A549 (cell line): ENCODE measurements around the gene FTCD.

ENCODE experiments used
- BCL3 ChIP-seq: fragments of >200 bp; sonication (Bioruptor Twin); formaldehyde crosslinking; IDR thresholded peaks from 3 replicates; pipeline ENCODE4 v1.6.1; 2016
- CEBPB ChIP-seq, 2 experiments: fragments of >200 bp in 1 of 2; sonication (Bioruptor Twin) in 1 of 2; formaldehyde crosslinking in 1 of 2; IDR thresholded peaks; 2 replicates each; pipeline ENCODE4 v1.6.1; 2012 to 2016
- CTCF ChIP-seq: fragments of >200 bp; sonication (Bioruptor Twin); formaldehyde crosslinking; IDR thresholded peaks from 3 replicates; pipeline ENCODE4 v1.5.1; 2016
- E2F6 ChIP-seq: IDR thresholded peaks from 2 replicates; pipeline ENCODE4 v1.6.1; 2012; ENCODE audit warnings: low read depth, borderline replicate concordance
- HEYL ChIP-seq: fragments of 250-450 bp; sonication (Bioruptor Pico); IDR thresholded peaks from 2 replicates; pipeline ENCODE4 v1.8.0; 2021; ENCODE audit warnings: mild to moderate bottlenecking, moderate library complexity
- MYC ChIP-seq: IDR thresholded peaks from 2 replicates; pipeline ENCODE4 v1.6.1; 2012; ENCODE audit warnings: mild to moderate bottlenecking, inconsistent platforms, low read length, improper control_type of control experiment, borderline replicate concordance
- POLR2A ChIP-seq: IDR thresholded peaks from 2 replicates; pipeline ENCODE4 v1.6.1; 2012; ENCODE audit warnings: mild to moderate bottlenecking, low read length
- RAD21 ChIP-seq, 2 experiments: fragments of >200 bp in 1 of 2; sonication (Bioruptor Twin) in 1 of 2; formaldehyde crosslinking in 1 of 2; IDR thresholded peaks in 1 of 2; conservative IDR thresholded peaks in 1 of 2; 2 replicates in 1 of 2; 3 replicates in 1 of 2; pipeline ENCODE4 v1.6.1; 2012 to 2018; ENCODE audit warnings: inconsistent platforms in 1 of 2
- RCOR1 ChIP-seq: fragments of 150-350 bp; IDR thresholded peaks from 2 replicates; pipeline ENCODE4 v1.6.1; 2014; ENCODE audit warnings: antibody characterized with exemption, low read length, low read depth
- RFX5 ChIP-seq: fragments of 450-650 bp; IDR thresholded peaks from 2 replicates; pipeline ENCODE4 v1.7.1; 2014; ENCODE audit warnings: antibody characterized with exemption, mild to moderate bottlenecking, moderate library complexity
- SMC3 ChIP-seq: fragments of >200 bp; sonication (Bioruptor Twin); formaldehyde crosslinking; IDR thresholded peaks from 3 replicates; pipeline ENCODE4 v1.6.1; 2018; ENCODE audit warnings: inconsistent platforms
- TF ChIP-seq, protein P1 (sequence below): fragments of 200-600 bp; sonication (generic); IDR thresholded peaks from 2 replicates; pipeline ENCODE4 v1.6.1; 2016; ENCODE audit warnings: antibody characterized with exemption, mild to moderate bottlenecking, moderate library complexity

DNA sequence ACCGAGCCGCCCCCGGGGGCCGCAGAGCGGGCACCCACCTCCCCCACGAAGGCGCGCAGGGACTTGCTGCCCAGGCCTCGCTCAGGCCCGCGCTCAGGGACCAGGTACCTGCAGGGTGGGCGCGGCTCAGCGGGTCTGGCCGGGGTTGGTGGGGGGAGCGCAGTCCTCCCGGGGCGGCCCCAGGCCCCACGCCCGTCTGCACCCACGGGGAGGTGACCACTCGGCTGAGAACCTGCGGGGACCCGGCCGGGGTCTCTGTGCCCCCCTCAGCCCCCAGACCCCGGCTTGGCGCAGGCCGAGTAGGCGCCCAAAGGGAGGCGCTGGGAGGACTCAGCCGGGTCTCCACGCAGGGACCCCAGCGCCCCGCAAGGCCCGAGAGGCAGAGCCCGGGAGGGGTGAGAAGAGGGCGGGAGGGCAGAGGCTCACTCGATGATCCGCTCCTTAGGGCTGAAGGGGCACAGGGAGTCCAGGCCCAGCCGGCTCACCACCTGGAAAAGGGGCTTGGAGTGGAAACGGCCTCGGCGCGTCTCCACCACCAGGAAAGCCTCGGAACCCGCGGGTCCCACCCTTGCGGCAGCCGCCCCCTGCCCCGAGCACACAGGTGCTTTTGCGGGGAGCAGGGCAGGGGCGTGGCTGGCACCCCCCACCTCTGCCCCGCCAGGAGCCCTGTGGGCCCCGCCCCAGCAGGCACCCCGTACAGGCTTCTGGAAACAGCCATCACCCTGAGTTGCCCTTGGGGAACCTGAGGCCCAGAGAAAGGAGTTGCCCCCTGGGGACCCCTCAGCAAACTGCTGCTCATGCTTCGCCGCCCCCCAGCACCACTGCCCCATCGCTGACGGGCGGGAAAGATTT lies 9.3 kb downstream of the FTCD start:
- no peak for TF ChIP-seq CTCF
- no peak for TF ChIP-seq POLR2A
- TF ChIP-seq E2F6, result no peak
- no peak for TF ChIP-seq HEYL (CRISPR knock-in tag)
- no peak for TF ChIP-seq CEBPB (IDR thresholded peaks at IDR 0.05)
- TF ChIP-seq, protein P1, sequence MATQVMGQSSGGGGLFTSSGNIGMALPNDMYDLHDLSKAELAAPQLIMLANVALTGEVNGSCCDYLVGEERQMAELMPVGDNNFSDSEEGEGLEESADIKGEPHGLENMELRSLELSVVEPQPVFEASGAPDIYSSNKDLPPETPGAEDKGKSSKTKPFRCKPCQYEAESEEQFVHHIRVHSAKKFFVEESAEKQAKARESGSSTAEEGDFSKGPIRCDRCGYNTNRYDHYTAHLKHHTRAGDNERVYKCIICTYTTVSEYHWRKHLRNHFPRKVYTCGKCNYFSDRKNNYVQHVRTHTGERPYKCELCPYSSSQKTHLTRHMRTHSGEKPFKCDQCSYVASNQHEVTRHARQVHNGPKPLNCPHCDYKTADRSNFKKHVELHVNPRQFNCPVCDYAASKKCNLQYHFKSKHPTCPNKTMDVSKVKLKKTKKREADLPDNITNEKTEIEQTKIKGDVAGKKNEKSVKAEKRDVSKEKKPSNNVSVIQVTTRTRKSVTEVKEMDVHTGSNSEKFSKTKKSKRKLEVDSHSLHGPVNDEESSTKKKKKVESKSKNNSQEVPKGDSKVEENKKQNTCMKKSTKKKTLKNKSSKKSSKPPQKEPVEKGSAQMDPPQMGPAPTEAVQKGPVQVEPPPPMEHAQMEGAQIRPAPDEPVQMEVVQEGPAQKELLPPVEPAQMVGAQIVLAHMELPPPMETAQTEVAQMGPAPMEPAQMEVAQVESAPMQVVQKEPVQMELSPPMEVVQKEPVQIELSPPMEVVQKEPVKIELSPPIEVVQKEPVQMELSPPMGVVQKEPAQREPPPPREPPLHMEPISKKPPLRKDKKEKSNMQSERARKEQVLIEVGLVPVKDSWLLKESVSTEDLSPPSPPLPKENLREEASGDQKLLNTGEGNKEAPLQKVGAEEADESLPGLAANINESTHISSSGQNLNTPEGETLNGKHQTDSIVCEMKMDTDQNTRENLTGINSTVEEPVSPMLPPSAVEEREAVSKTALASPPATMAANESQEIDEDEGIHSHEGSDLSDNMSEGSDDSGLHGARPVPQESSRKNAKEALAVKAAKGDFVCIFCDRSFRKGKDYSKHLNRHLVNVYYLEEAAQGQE, result no peak
- no peak for TF ChIP-seq MYC
- no peak for TF ChIP-seq RFX5
- no peak for TF ChIP-seq RCOR1
- TF ChIP-seq RAD21 (conservative IDR thresholded peaks at IDR 0.05 in 1 of 2, IDR thresholded peaks at IDR 0.05 in 1 of 2), result no peak
- no peak for TF ChIP-seq SMC3
- no peak for TF ChIP-seq BCL3
